A549 (cell line): Measurements from ENCODE around the gene ELL. TPM values are rescaled to one million over a fixed set of nuclear protein-coding genes. Genes with fewer than 3 reads are reported as not detected.

Experiments used
- ATAC-seq, 2 experiments: fragments of 200-7000 bp in 1 of 2; fragments of >200 bp in 1 of 2; cut with Nextera tagmentation in 1 of 2; cut with Tn5 transposase in 1 of 2; 3 replicates each; pipeline versions ENCODE4 v1.8.0 to v1.9.1; 2018 to 2020; ENCODE audit warnings: mild to moderate bottlenecking in 1 of 2, moderate library complexity in 1 of 2
- CTCF ChIA-PET: fragments of 300-600 bp; sonication (Branson Sonifier 250); formaldehyde crosslinking; extraction: SDS; loops from one replicate; lab custom pipeline; 2021; ENCODE audit warnings: antibody characterized with exemption, inconsistent platforms; lab: Yijun Ruan, JAX
- POLR2A ChIA-PET: fragments of 350-600 bp; formaldehyde crosslinking; extraction: SDS; loops from one replicate; lab custom pipeline; 2021; ENCODE audit warnings: antibody characterized with exemption, inconsistent platforms; lab: Yijun Ruan, JAX
- DNase-seq, 2 experiments: peaks; one replicate each; pipeline versions ENCODE4 v3.0.0 to v3.0.0-alpha.2; 2011 to 2016; ENCODE audit warnings: low read depth in 1 of 2, low spot score in 1 of 2
- FAIRE-seq: peaks from 2 replicates; lab custom pipeline; 2011; peaks lifted over from hg19 to GRCh38; lab: Jason Lieb, UNC
- H3K27ac ChIP-seq, 2 experiments: fragments of >200 bp; sonication (Bioruptor Twin); formaldehyde crosslinking; 3 replicates each; pipeline ENCODE4 v1.5.1; 2016 to 2017
- H3K4me1 ChIP-seq: fragments of >200 bp; sonication (Bioruptor Twin); formaldehyde crosslinking; 3 replicates; pipeline ENCODE4 v1.6.1; 2016
- H3K4me2 ChIP-seq: fragments of >200 bp; sonication (Bioruptor Twin); formaldehyde crosslinking; 3 replicates; pipeline ENCODE4 v1.6.1; 2016
- H3K4me3 ChIP-seq: fragments of >200 bp; sonication (Bioruptor Twin); formaldehyde crosslinking; 3 replicates; pipeline ENCODE4 v1.5.1; 2016
- H3K9me3 ChIP-seq: fragments of >200 bp; sonication (Bioruptor Twin); formaldehyde crosslinking; 3 replicates; pipeline ENCODE4 v1.6.1; 2016
- BHLHE40 ChIP-seq: IDR thresholded peaks from 2 replicates; pipeline ENCODE4 v1.6.1; 2012; ENCODE audit warnings: low read depth, low read length, inconsistent platforms
- CBX8 ChIP-seq: fragments of 200-600 bp; sonication (generic); IDR thresholded peaks from 2 replicates; pipeline ENCODE4 v1.6.1; 2016
- CEBPB ChIP-seq, 2 experiments: fragments of >200 bp in 1 of 2; sonication (Bioruptor Twin) in 1 of 2; formaldehyde crosslinking in 1 of 2; IDR thresholded peaks; 2 replicates each; pipeline ENCODE4 v1.6.1; 2012 to 2016
- CHD2 ChIP-seq: fragments of 150-350 bp; IDR thresholded peaks from 2 replicates; pipeline ENCODE4 v1.6.1; 2014; ENCODE audit warnings: low read length; ENCODE audit not compliant: partially characterized antibody
- CHD4 ChIP-seq: fragments of 200-600 bp; sonication (generic); IDR thresholded peaks from 2 replicates; pipeline ENCODE4 v1.6.1; 2016; ENCODE audit warnings: antibody characterized with exemption, mild to moderate bottlenecking, borderline replicate concordance
- ESRRA ChIP-seq: fragments of 150-350 bp; IDR thresholded peaks from 2 replicates; pipeline ENCODE4 v1.6.1; 2014; ENCODE audit warnings: mild to moderate bottlenecking, low read length, borderline replicate concordance
- GATA3 ChIP-seq: IDR thresholded peaks from 2 replicates; pipeline ENCODE4 v1.6.1; 2012; ENCODE audit warnings: borderline replicate concordance
- HEYL ChIP-seq: fragments of 250-450 bp; sonication (Bioruptor Pico); IDR thresholded peaks from 2 replicates; pipeline ENCODE4 v1.8.0; 2021; ENCODE audit warnings: mild to moderate bottlenecking, moderate library complexity
- MYC ChIP-seq: IDR thresholded peaks from 2 replicates; pipeline ENCODE4 v1.6.1; 2012; ENCODE audit warnings: mild to moderate bottlenecking, inconsistent platforms, low read length, improper control_type of control experiment, borderline replicate concordance
- NFE2L2 ChIP-seq: fragments of 150-350 bp; conservative IDR thresholded peaks from 2 replicates; pipeline ENCODE4 v1.6.1; 2014; ENCODE audit warnings: low read length
- NR3C1 ChIP-seq: fragments of >200 bp; sonication (Bioruptor Twin); formaldehyde crosslinking; IDR thresholded peaks from 3 replicates; pipeline ENCODE4 v1.6.1; 2017
- PBX3 ChIP-seq: IDR thresholded peaks from 2 replicates; pipeline ENCODE4 v1.6.1; 2012
- PHF8 ChIP-seq: fragments of 200-600 bp; sonication (generic); IDR thresholded peaks from 2 replicates; pipeline ENCODE4 v1.6.1; 2016; ENCODE audit warnings: low read depth, mild to moderate bottlenecking, antibody characterized with exemption, moderate library complexity, borderline replicate concordance
- REST ChIP-seq: fragments of 200-600 bp; sonication (generic); IDR thresholded peaks from 2 replicates; pipeline ENCODE4 v1.6.1; 2016; ENCODE audit warnings: antibody characterized with exemption, mild to moderate bottlenecking, moderate library complexity
- SMC3 ChIP-seq: fragments of >200 bp; sonication (Bioruptor Twin); formaldehyde crosslinking; IDR thresholded peaks from 3 replicates; pipeline ENCODE4 v1.6.1; 2018; ENCODE audit warnings: inconsistent platforms
- TFCP2L1 ChIP-seq: fragments of 250-450 bp; sonication (Bioruptor Pico); IDR thresholded peaks from 2 replicates; pipeline ENCODE4 v1.5.0; 2021; ENCODE audit warnings: mild to moderate bottlenecking
- TP53 ChIP-seq: fragments of 250-450 bp; sonication (Bioruptor Pico); IDR thresholded peaks from 2 replicates; pipeline ENCODE4 v1.5.0; 2021; ENCODE audit warnings: mild to moderate bottlenecking, moderate library complexity
- USF2 ChIP-seq: fragments of 450-650 bp; IDR thresholded peaks from 2 replicates; pipeline ENCODE4 v1.6.1; 2014; ENCODE audit warnings: antibody characterized with exemption
- ZFP36 ChIP-seq: fragments of 450-650 bp; IDR thresholded peaks from 2 replicates; pipeline ENCODE4 v1.6.1; 2014; ENCODE audit warnings: borderline replicate concordance; ENCODE audit not compliant: partially characterized antibody
- ZNF302 ChIP-seq: fragments of 250-450 bp; sonication (Bioruptor Pico); IDR thresholded peaks from 2 replicates; pipeline ENCODE4 v1.9.0; 2021; ENCODE audit warnings: inconsistent platforms, mild to moderate bottlenecking, moderate library complexity
- WGBS: methylation state at CpG from one replicate; pipeline ENCODE4 v1.1.6; 2017; ENCODE audit errors: missing lambda C conversion rate; 5-methylcytosine and 5-hydroxymethylcytosine counted together
- polyA plus RNA-seq, 4 experiments: library from polyadenylated mRNA; depleted of rRNA in 3 of 4; stranded (reverse); fragments of >200 nt; fragmentation: RNase III in 1 of 4; extraction: RNeasy Plus Mini Kit Qiagen cat#74134 plus additional on column Dnase treatment in 1 of 4; gene quantifications; 2 replicates in 3 of 4; 3 replicates in 1 of 4; pipeline ENCODE4 v1.2.3, GENCODE V29; 2011 to 2017

Gene ELL
- polyA plus RNA-seq, 2 of the 4 experiments (the other 2 are of a cell fraction), result 1.6 to 3.6 TPM

GRCh38 chr19:18443831-18444230, 78.0 kb downstream of the ELL start (continued):
- TF ChIP-seq USF2, result no peak
- TF ChIP-seq PHF8, result no peak
- TF ChIP-seq MYC, result no peak
- TF ChIP-seq ZNF302, result no peak
- no peak for TF ChIP-seq NR3C1
- no peak for TF ChIP-seq HEYL (CRISPR knock-in tag)

- ChIA-PET CTCF (interaction anchor here (1.3 to 2.1 kb wide), 2 partner anchors 9 to 27 kb away, joined by 4 to 11 read pairs; no protein-coding TSS in a partner anchor), POLR2A (no interaction called here)
- Histone ChIP-seq H3K4me1 (peaks cover 27% of the 10 kb centered on the region), H3K4me3 (no peak overlapping the region), H3K9me3 (no peaks in the 10 kb centered on the region), H3K4me2 (no peak overlapping the region), H3K27ac (no peak overlapping the region)
- no peak for FAIRE-seq
- TF ChIP-seq ESRRA, result no peak
- TF ChIP-seq ZFP36, result no peak
- TF ChIP-seq CEBPB (IDR thresholded peaks at IDR 0.05), result no peak
- TF ChIP-seq GATA3, result no peak
- no peak for TF ChIP-seq BHLHE40
- TF ChIP-seq CHD4, result no peak
- TF ChIP-seq TFCP2L1 (CRISPR knock-in tag), result no peak
- TF ChIP-seq CBX8, result no peak
- no peak for TF ChIP-seq NFE2L2
- DNase-seq, result no peak
- 95% methylated on average over 4 of the region's 6 CpGs for WGBS
- ATAC-seq, result no peak
Measured at GRCh38 chr19:18443406-18443805, 78.5 kb downstream of the ELL start.

- FAIRE-seq, result no peak
- POLR2A ChIA-PET, result no interaction called here
- no peak for DNase-seq
- ATAC-seq, result no peak
- WGBS, result 91% methylated on average over 12 of the region's 12 CpGs
- TF ChIP-seq REST (no peak), SMC3 (no peak), TP53 (CRISPR knock-in tag) (no peak), PBX3 (no peak), CHD2 (no peak)
- Histone ChIP-seq H3K9me3 (no peaks in the 10 kb centered on the region), H3K4me1 (peaks cover 30% of the 10 kb centered on the region), H3K4me3 (no peak overlapping the region), H3K4me2 (no peak overlapping the region), H3K27ac (no peak overlapping the region)
- CTCF ChIA-PET, result interaction anchor here (2.1 kb wide), 1 partner anchor 9 kb away, joined by 11 read pairs; no protein-coding TSS in a partner anchor
Measured at GRCh38 chr19:18442941-18443340, 78.9 kb downstream of the ELL start.
